Middle frontal gyrus (tissue), 1 donor: ENCODE measurements around the gene RSPO1.

Experiments used
- DNase-seq: peaks from one replicate; pipeline ENCODE4 v3.0.0-alpha.2; 2015; ENCODE audit warnings: low spot score; ENCODE audit errors: extremely low spot score

Gene RSPO1

DNA sequence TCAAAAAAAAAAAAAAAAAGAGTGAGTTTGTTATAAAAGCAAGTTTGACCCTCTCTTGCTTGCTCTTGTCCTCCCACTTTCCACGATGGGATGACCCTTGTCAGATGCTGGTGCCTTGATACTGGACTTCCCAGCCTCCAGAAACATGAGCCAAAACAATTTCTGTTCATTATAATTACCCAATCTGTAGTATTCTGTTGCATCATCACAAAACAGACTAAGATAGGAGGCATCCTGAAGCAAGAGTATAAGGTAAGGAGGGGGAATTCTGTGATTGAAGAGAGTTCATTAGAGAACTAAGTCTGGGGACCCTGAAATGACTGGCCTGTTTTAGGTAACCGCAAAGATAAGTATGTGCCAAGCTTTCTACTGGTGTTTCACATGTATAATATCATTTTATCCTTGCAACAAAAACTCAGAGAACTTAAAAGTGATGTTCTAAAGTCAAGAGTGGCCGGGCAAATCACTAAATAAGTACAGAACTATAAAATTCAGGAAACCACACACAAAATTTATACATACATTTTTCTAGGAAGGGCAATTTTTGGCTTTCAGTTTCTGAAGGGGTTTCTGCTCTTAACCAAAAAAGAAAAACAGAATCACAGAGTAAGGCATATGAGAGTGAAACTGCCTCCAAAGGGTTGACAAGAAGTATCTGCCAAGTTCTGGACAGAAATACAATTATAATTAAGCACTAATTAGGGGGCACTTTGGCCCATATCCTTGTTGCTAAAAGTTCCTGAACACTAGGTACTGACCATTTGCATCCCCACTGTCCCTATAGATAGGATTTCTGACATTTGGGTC is 64.0 kb downstream of the RSPO1 start:
- no peak for DNase-seq

DNA sequence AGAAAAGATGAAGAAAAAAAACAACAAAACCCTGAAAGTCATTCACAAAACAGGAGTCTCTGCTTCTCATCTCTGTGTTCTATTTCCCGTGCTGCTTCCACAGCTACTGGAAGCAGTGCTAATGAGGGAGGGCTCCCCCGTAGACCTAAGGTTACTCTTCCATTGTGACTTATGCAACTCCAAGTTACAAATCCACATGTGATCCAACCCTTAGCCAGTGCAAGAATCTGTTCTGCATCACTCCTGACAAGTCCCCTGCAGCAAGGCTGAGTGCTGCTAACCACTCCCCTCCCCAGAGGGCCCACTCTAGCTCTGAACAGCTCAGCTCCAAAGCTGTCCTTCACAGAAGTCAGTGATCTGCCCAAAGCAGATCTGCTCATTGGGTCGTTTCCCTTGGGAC is 67.7 kb downstream of the RSPO1 start:
- DNase-seq: no peak

GRCh38 chr1:37564892-37565291 is 69.8 kb downstream of the RSPO1 start:
- no peak for DNase-seq

- DNase-seq: no peak
Measured at GRCh38 chr1:37562984-37563383, 71.7 kb downstream of the RSPO1 start.
